Measurements from ENCODE around the gene DNAJC6. TPM values are rescaled to one million over a fixed set of nuclear protein-coding genes. Genes with fewer than 3 reads are reported as not detected.

The DNAJC6 gene
- total RNA-seq, 2 donors from 2014 or later: 3.7 TPM

DNA sequence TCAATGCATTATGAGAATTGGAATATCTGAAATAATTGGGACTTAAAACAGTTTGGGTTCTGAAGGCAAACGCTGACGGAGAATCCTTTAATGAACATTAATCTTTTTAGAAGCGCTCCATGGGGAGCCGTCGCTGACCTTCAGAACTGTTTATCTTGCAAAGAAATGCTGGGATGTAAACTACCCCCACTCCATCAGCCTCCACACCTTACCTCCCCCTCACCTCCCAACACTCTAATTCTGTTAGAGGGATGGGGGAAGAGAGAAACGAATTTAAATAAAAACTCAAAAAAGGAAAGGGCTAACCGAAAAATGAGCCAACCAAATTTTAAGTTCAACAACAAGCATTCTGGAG is 44.1 kb upstream of the DNAJC6 start:
- Histone ChIP-seq H3K4me3 (peak overlapping the region; percentile 74), H3K9me3 (no peaks in the 10 kb centered on the region), H3K36me3 (no peaks in the 10 kb centered on the region), H3K27ac (no peak overlapping the region), H3K4me1 (ENCODE audit: control insufficient read depth in 1 of 2, low read depth in 2 of 2) (peaks cover 5 to 9% of the 10 kb centered on the region in 2 donors), H3K27me3 (replicated peaks; ENCODE audit: insufficient read depth) (no peaks in the 10 kb centered on the region)
- DNase-seq (ENCODE audit: low spot score) (no peak), ATAC-seq (ENCODE audit: insufficient number of reproducible peaks, low FRiP score, low read depth) (no peak)
- TF ChIP-seq, protein P1, sequence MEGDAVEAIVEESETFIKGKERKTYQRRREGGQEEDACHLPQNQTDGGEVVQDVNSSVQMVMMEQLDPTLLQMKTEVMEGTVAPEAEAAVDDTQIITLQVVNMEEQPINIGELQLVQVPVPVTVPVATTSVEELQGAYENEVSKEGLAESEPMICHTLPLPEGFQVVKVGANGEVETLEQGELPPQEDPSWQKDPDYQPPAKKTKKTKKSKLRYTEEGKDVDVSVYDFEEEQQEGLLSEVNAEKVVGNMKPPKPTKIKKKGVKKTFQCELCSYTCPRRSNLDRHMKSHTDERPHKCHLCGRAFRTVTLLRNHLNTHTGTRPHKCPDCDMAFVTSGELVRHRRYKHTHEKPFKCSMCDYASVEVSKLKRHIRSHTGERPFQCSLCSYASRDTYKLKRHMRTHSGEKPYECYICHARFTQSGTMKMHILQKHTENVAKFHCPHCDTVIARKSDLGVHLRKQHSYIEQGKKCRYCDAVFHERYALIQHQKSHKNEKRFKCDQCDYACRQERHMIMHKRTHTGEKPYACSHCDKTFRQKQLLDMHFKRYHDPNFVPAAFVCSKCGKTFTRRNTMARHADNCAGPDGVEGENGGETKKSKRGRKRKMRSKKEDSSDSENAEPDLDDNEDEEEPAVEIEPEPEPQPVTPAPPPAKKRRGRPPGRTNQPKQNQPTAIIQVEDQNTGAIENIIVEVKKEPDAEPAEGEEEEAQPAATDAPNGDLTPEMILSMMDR (IDR thresholded peaks at IDR 0.05): no peak

DNA sequence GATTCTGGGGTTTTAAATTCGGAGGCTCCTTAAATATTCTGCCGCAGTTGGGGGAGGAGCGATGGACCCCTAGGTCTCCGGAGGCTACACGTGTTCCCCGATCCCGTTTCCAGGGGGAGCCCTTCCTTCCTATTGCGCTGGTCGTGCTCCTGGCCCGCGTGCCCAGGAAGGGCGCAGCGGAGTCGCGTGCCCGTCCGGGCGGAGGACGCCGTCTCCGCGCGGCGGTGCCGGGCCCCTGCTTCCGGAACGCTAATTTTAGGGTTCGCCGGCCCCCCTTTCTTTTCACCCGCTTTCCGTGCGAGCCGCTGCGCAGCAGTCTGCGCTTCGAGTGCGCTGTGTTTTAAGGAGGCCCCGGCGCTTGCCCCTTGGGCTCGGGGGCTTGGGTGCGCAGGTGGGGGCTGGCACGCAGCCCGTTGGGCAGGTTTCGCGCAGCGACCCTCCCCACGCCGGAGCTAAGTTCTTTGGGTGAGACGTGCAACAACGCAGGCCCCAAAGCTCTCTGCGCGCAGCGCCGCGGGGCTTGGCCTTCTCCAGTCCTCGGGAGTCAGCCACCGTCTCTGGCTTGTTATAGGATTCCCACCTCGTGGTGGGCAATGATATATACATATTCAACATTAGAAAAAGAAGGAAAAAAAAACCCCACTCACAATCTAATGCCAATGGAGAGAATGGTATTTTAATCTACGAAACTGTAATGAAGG is 43.5 kb upstream of the DNAJC6 start:
- DNase-seq (ENCODE audit: low spot score) (no peak), ATAC-seq (ENCODE audit: insufficient number of reproducible peaks, low FRiP score, low read depth) (no peak)
- TF ChIP-seq, protein P1 (IDR thresholded peaks at IDR 0.05): peak; percentile 11
- H3K4me1 ChIP-seq (ENCODE audit: control insufficient read depth in 1 of 2, low read depth in 2 of 2): peaks cover 5 to 9% of the 10 kb centered on the region in 2 donors
- no peak overlapping the region for H3K27ac ChIP-seq
- peak overlapping the region; percentile 74 for H3K4me3 ChIP-seq
- no peaks in the 10 kb centered on the region for H3K36me3 ChIP-seq
- H3K27me3 ChIP-seq (replicated peaks; ENCODE audit: insufficient read depth): no peaks in the 10 kb centered on the region
- H3K9me3 ChIP-seq: no peaks in the 10 kb centered on the region

DNA sequence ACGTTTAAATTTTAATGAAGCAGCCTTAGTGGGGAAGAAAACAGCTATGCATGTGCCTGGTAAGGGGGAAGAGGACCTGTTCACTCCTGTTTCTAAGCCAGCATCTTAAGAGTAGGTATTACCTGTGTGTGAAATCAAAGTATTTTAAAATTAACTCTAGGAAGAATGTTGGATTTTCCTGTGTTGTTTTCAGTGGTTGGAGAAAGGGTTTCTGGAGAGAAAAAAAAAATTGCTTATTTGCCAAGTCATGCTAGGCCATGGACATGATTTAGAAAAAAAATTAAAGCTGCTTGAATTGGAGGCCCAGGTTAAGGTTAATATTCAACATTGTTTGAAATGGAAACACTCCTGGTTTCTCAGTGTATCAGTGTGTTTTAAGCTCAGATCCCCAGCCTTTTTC is 42.9 kb upstream of the DNAJC6 start:
- H3K4me3 ChIP-seq: peak overlapping the region; percentile 74
- DNase-seq (ENCODE audit: low spot score) (no peak), ATAC-seq (ENCODE audit: insufficient number of reproducible peaks, low FRiP score, low read depth) (no peak)
- TF ChIP-seq, protein P1 (IDR thresholded peaks at IDR 0.05): no peak
- H3K27ac ChIP-seq: no peak overlapping the region
- no peaks in the 10 kb centered on the region for H3K27me3 ChIP-seq (replicated peaks; ENCODE audit: insufficient read depth)
- H3K36me3 ChIP-seq: no peaks in the 10 kb centered on the region
- peaks cover 5 to 9% of the 10 kb centered on the region in 2 donors for H3K4me1 ChIP-seq (ENCODE audit: control insufficient read depth in 1 of 2, low read depth in 2 of 2)
- H3K9me3 ChIP-seq: no peaks in the 10 kb centered on the region

DNA sequence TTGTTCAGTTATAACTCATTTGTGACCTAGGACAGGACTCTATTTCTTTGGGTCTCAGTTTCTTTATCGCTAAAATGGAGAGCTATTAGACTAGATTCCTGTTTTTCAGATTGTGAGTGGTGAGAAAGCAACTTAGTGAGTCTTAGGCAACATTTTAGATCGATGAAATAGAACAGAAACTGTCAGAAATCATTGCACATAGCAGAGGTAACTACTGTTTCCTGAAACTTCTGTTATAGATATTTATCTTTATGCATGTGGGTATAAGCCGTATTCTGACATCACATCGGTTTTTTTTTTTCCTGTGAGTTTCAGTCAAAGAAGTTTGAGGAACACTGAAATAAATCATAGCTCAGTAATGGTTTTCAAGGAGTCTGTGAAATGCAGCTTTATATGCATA is 42.1 kb upstream of the DNAJC6 start:
- DNase-seq (ENCODE audit: low spot score) (no peak), ATAC-seq (ENCODE audit: insufficient number of reproducible peaks, low FRiP score, low read depth) (no peak)

DNA sequence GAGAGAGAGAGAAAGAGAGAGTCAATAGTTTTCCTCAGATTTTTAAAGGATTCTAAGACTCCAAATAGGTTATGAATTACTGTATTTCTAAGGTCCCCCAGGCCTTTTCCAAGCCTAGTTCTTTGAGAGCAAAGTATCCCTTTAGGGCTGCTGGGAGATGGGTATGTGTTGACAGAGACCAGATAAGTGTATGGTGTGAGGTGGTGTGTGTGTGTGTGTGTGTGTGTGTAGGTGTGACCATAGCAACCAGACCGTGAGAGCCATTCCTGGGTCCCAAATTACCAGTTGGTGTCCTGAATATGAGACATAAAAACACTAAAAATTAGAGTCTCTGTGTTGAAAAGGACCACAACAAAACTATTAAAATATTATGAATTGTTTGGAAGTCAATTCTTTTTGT is 41.7 kb upstream of the DNAJC6 start:
- peaks cover 5 to 9% of the 10 kb centered on the region in 2 donors for H3K4me1 ChIP-seq (ENCODE audit: control insufficient read depth in 1 of 2, low read depth in 2 of 2)
- TF ChIP-seq, protein P1 (IDR thresholded peaks at IDR 0.05): no peak
- ATAC-seq (ENCODE audit: insufficient number of reproducible peaks, low FRiP score, low read depth) (no peak), DNase-seq (ENCODE audit: low spot score) (no peak)
- H3K9me3 ChIP-seq: no peaks in the 10 kb centered on the region
- H3K36me3 ChIP-seq: no peaks in the 10 kb centered on the region
- H3K4me3 ChIP-seq: no peak overlapping the region
- H3K27me3 ChIP-seq (replicated peaks; ENCODE audit: insufficient read depth): no peaks in the 10 kb centered on the region
- H3K27ac ChIP-seq: no peak overlapping the region

More for the DNA sequence above, 42.1 kb upstream of the DNAJC6 start:
- no peak overlapping the region for H3K27ac ChIP-seq
- H3K9me3 ChIP-seq: no peaks in the 10 kb centered on the region
- peaks cover 5 to 9% of the 10 kb centered on the region in 2 donors for H3K4me1 ChIP-seq (ENCODE audit: control insufficient read depth in 1 of 2, low read depth in 2 of 2)
- no peak overlapping the region for H3K4me3 ChIP-seq
- H3K36me3 ChIP-seq: no peaks in the 10 kb centered on the region
- H3K27me3 ChIP-seq (replicated peaks; ENCODE audit: insufficient read depth): no peaks in the 10 kb centered on the region
- TF ChIP-seq, protein P1 (IDR thresholded peaks at IDR 0.05): no peak

Data from thoracic aorta (tissue), 2 donors.